Fibroblast of mammary gland (primary cell): ENCODE results near the gene RLN3.
"Not testable (repeated sequence)": the region's sequence is repeated elsewhere in the genome, so short reads cannot be mapped to it uniquely, and the experiment has no call there.

Experiments used
- DNase-seq: peaks from one replicate; pipeline ENCODE4 v3.0.0-alpha.2; 2010; ENCODE audit warnings: low read depth
- H3K4me3 ChIP-seq: 2 replicates; pipeline ENCODE4 v1.5.1; 2011; ENCODE audit warnings: low read depth, mild to moderate bottlenecking, low read length, moderate library complexity; ENCODE audit not compliant: control insufficient read depth
- CTCF ChIP-seq: conservative IDR thresholded peaks from 2 replicates; pipeline ENCODE4 v1.5.1; 2011; ENCODE audit warnings: low read depth, low read length, inconsistent platforms; ENCODE audit not compliant: control insufficient read depth, insufficient read depth

The RLN3 gene

GRCh38 chr19:14050512-14050911, 22.6 kb downstream of the RLN3 start:
- H3K4me3 ChIP-seq = no peak overlapping the region
- DNase-seq = no peak
- no peak for TF ChIP-seq CTCF

GRCh38 chr19:14050961-14051360, 23.0 kb downstream of the RLN3 start:
- H3K4me3 ChIP-seq, DNase-seq: not testable (repeated sequence)

GRCh38 chr19:14051980-14052379, 24.0 kb downstream of the RLN3 start:
- H3K4me3 ChIP-seq = no peak overlapping the region
- no peak for DNase-seq
- no peak for TF ChIP-seq CTCF

- H3K4me3 ChIP-seq = no peak overlapping the region
- DNase-seq = no peak
- TF ChIP-seq CTCF = no peak
Observed at GRCh38 chr19:14052470-14052869, 24.5 kb downstream of the RLN3 start.

- no peak for TF ChIP-seq CTCF
- no peak for DNase-seq
- H3K4me3 ChIP-seq = no peak overlapping the region
Observed at GRCh38 chr19:14053032-14053431, 25.1 kb downstream of the RLN3 start.

GRCh38 chr19:14053500-14053899, 25.6 kb downstream of the RLN3 start:
- no peak overlapping the region for H3K4me3 ChIP-seq
- TF ChIP-seq CTCF = no peak
- DNase-seq = no peak

GRCh38 chr19:14054099-14054498, 26.2 kb downstream of the RLN3 start:
- no peak for TF ChIP-seq CTCF
- H3K4me3 ChIP-seq = no peak overlapping the region
- DNase-seq = no peak
